Activated T-cell treated with anti-CD3 and anti-CD28 coated beads, Interleukin-2, amount 50 U/mL, for 72 hours (primary cell): ENCODE measurements around the gene SLC9B1. TPM values are rescaled to one million over a fixed set of nuclear protein-coding genes. Genes with fewer than 3 reads are reported as not detected.
"Not testable (repeated sequence)": the region's sequence is repeated elsewhere in the genome, so short reads cannot be mapped to it uniquely, and the experiment has no call there.

Experiments
- ATAC-seq, 2 donors: fragments of 150-1000 bp; cut with Tn5 transposase; replicated peaks in 1 of 2; 2 replicates each; pipeline ENCODE4 v1.10.0; 2021; ENCODE audit warnings: moderate library complexity in 2 of 2, mild to moderate bottlenecking in 1 of 2
- DNase-seq, 2 donors: peaks; one replicate each; pipeline ENCODE4 v3.0.0; 2021 to 2022; ENCODE audit warnings: mixed read lengths in 1 of 2
- H3K27ac Mint-ChIP-seq: one replicate; pipeline ENCODE4 v1.8.0; 2022; ENCODE audit warnings: mild to moderate bottlenecking, moderate library complexity, mixed read lengths
- H3K27me3 Mint-ChIP-seq: one replicate; pipeline ENCODE4 v1.8.0; 2022; ENCODE audit warnings: low read depth, mixed read lengths
- H3K36me3 Mint-ChIP-seq, 2 donors: one replicate each; pipeline ENCODE4 v1.8.0; 2022; ENCODE audit warnings: mixed read lengths in 2 of 2, mild to moderate bottlenecking in 1 of 2; ENCODE audit not compliant: insufficient read depth in 2 of 2
- H3K4me1 Mint-ChIP-seq: one replicate; pipeline ENCODE4 v1.8.0; 2022; ENCODE audit warnings: low read depth, mixed read lengths
- H3K4me3 Mint-ChIP-seq, 2 donors: one replicate each; pipeline ENCODE4 v1.8.0; 2022; ENCODE audit warnings: mild to moderate bottlenecking in 2 of 2, mixed read lengths in 2 of 2, moderate library complexity in 2 of 2
- H3K9me3 Mint-ChIP-seq, 2 donors: one replicate each; pipeline ENCODE4 v1.8.0; 2022; ENCODE audit warnings: mixed read lengths in 2 of 2
- total RNA-seq, 2 donors: library from RNA; stranded (reverse); gene quantifications; one replicate each; pipeline ENCODE4 v1.2.3, GENCODE V29; 2022

Gene SLC9B1
- total RNA-seq, 2 donors from 2014 or later: 2.5 to 3.4 TPM

DNA sequence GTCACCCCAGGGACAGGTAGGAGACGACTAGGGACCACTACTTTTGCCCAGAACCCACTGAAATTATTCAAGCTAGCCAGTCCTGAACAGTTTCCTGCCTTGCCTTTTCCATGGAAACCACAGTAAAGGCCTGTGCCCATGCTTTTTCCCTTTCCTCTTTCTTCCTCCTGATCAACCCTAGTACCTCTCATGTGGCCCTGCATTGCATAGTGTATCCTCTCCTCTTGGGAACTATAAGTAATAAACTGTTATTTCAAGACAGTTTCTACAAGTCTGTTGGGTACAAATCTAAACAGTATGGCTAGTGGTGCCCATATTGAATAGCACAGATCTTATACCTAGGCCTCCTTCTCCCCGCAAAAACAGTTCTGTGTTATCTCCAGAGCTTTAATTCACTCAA is 136.2 kb downstream of the SLC9B1 start:
- no peaks in the 10 kb centered on the region for H3K27me3 Mint-ChIP-seq
- H3K4me3 Mint-ChIP-seq: no peak overlapping the region

GRCh38 chr4:102881343-102881742 is 138.2 kb downstream of the SLC9B1 start:
- peaks cover 9 to 14% of the 10 kb centered on the region in 2 donors for H3K36me3 Mint-ChIP-seq

More for the DNA sequence above, 136.2 kb downstream of the SLC9B1 start:
- Mint-ChIP-seq H3K36me3 (peaks cover 4% of the 10 kb centered on the region in 2 donors), H3K9me3 (peaks cover 0 to 3% of the 10 kb centered on the region in 2 donors), H3K4me1 (peaks cover 18% of the 10 kb centered on the region), H3K27ac (no peak overlapping the region)
- DNase-seq (no peak), ATAC-seq (no peak)

DNA sequence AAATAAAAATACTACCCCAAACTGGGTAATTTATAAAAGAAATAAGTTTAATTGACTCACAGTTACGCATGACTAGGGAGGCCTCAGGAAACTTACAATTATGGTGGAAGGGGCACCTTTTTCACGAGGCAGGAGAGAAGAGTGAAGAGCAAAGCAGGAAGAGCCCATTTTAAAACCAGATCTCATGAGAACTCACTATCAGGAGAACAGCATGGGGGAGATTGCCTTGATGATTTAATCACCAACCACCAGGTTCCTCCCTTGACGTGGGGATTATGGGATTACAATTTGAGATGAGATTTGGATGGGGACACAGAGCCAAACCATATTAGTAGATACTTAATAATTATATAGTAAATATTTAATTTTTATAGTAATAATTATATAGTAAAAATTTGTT is 140.6 kb downstream of the SLC9B1 start:
- Mint-ChIP-seq H3K4me1 (peaks cover 22% of the 10 kb centered on the region), H3K9me3 (peaks cover 2 to 5% of the 10 kb centered on the region in 2 donors), H3K27me3 (no peaks in the 10 kb centered on the region), H3K27ac (no peak overlapping the region), H3K36me3 (peaks cover 13 to 31% of the 10 kb centered on the region in 2 donors), H3K4me3 (no peak overlapping the region)
- DNase-seq (no peak), ATAC-seq (no peak)

More at GRCh38 chr4:102881343-102881742, 138.2 kb downstream of the SLC9B1 start:
- H3K27me3 Mint-ChIP-seq: no peaks in the 10 kb centered on the region
- peaks cover 2 to 3% of the 10 kb centered on the region in 2 donors for H3K9me3 Mint-ChIP-seq
- H3K27ac Mint-ChIP-seq: no peak overlapping the region
- H3K4me1 Mint-ChIP-seq: peaks cover 18% of the 10 kb centered on the region
- H3K4me3 Mint-ChIP-seq: no peak overlapping the region
- DNase-seq (no peak), ATAC-seq (no peak)

DNA sequence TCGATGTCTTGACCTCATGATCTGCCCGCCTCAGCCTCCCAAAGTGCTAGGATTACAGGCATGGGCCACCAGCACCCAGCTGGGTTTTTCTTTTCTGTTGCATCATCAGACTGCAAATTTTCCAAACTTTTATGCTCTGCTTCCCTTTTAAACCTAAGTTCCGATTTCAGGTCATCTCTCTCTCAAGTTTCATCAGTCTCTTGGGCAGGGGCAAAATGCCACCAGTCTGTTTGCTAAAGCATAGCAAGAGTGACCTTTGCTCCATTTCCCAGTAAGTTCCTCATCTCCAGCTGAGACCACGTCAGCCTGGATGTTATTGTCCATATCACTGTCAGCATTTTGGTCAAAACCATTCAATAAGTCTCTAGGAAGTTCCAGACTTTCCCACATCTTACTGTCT is 141.2 kb downstream of the SLC9B1 start:
- H3K27me3 Mint-ChIP-seq, H3K9me3 Mint-ChIP-seq, H3K4me3 Mint-ChIP-seq, ATAC-seq, DNase-seq, H3K27ac Mint-ChIP-seq: not testable (repeated sequence)
- peaks cover 13 to 34% of the 10 kb centered on the region in 2 donors for H3K36me3 Mint-ChIP-seq
- H3K4me1 Mint-ChIP-seq: peaks cover 20% of the 10 kb centered on the region

DNA sequence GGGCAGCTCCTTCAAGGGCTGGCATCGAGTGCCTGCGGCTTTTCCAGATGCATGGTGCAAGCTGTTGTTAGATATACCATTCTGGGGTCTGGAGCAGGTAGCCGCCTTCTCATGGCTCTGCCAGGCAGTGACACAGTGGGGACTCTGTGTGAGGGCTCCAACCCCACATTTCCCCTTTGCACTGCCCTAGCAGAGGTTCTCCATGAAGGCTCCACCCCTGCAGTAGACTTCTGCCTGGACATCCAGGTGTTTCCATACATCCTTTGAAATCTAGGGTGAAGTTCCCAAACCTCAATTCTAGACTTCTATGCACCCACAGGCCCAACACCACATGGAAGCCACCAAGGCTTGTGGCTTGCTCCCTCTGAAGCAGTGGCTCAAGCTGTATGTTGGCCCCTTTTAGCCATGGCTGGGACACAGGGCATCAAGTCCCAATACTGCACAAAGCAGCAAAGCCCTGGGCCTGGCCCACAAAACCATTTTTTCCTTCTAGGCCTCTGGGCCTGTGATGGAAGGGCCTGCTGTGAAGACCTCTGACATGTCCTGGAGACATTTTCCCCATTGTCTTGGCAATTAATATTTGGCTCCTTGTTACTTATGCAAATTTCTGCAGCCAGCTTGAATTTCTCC is 141.9 kb downstream of the SLC9B1 start:
- DNase-seq, ATAC-seq, H3K27me3 Mint-ChIP-seq, H3K4me3 Mint-ChIP-seq, H3K27ac Mint-ChIP-seq, H3K9me3 Mint-ChIP-seq: not testable (repeated sequence)
- Mint-ChIP-seq H3K4me1 (peaks cover 16% of the 10 kb centered on the region), H3K36me3 (peaks cover 16 to 41% of the 10 kb centered on the region in 2 donors)

- H3K36me3 Mint-ChIP-seq: peaks cover 10 to 31% of the 10 kb centered on the region in 2 donors
- DNase-seq (no peak), ATAC-seq (no peak)
- peak overlapping the region; percentile 60 for H3K27ac Mint-ChIP-seq
- H3K4me1 Mint-ChIP-seq: peaks cover 43% of the 10 kb centered on the region
- no peaks in the 10 kb centered on the region for H3K27me3 Mint-ChIP-seq
- H3K9me3 Mint-ChIP-seq: peaks cover 0 to 2% of the 10 kb centered on the region in 2 donors
- H3K4me3 Mint-ChIP-seq: peak overlapping the region; percentile 3 to 55
Measured at GRCh38 chr4:102871772-102872171, 147.7 kb downstream of the SLC9B1 start.

DNA sequence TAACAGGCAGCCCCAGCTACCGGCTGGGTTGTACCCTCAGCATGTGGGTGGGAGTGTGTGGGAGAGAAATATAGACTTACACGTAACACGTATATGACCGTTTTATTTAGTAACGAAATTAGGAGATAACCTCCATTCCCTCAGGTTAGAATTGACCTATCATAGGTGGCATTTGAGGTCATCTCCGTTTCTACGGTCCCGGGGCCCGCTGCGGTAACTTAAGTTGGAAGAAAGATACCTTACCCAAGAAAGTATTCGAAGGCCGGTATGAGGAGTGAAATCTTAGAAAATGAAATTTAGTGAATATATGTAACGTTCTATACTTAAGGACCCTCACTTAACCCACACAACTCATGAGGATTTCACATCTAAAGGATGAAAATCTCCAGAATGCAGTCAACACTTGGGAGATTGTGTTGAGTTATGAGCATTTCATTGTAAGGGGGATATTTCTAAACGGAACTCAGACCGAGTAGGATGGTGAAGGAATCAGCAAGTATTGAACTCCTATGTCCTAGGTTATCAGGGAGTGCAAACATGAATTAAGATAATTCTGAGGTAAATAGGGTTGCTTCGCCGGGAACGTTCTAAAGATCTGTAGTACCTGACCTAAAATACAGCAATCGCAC is 149.8 kb downstream of the SLC9B1 start:
- Mint-ChIP-seq H3K36me3 (peaks cover 5 to 18% of the 10 kb centered on the region in 2 donors), H3K27ac (peak overlapping the region; percentile 96), H3K9me3 (peaks cover 0 to 2% of the 10 kb centered on the region in 2 donors), H3K4me3 (peak overlapping the region; percentile 97 to 99), H3K4me1 (peaks cover 64% of the 10 kb centered on the region), H3K27me3 (no peaks in the 10 kb centered on the region)
- ATAC-seq (peak; percentile 26 to 32), DNase-seq (peak in 1 of 2 donors; percentile 58)

- Mint-ChIP-seq H3K27me3 (no peaks in the 10 kb centered on the region), H3K4me3 (peak within 1 kb of the TSS; percentile 97 to 99), H3K4me1 (peaks cover 66% of the 10 kb centered on the region), H3K9me3 (peaks cover 0 to under 1% of the 10 kb centered on the region in 2 donors), H3K27ac (peak within 1 kb of the TSS; percentile 96), H3K36me3 (peaks cover 4 to 16% of the 10 kb centered on the region in 2 donors)
- peak; percentile 89 to 90 for ATAC-seq
- peak; percentile 95 to 96 for DNase-seq
Measured at GRCh38 chr4:102868781-102869568, 150.5 kb downstream of the SLC9B1 start, which contains the start of gene CISD2. Gene CISD2 (plus strand): TSS chr4:102868992. CDS start chr4:102869085, 93 bp downstream.

DNA sequence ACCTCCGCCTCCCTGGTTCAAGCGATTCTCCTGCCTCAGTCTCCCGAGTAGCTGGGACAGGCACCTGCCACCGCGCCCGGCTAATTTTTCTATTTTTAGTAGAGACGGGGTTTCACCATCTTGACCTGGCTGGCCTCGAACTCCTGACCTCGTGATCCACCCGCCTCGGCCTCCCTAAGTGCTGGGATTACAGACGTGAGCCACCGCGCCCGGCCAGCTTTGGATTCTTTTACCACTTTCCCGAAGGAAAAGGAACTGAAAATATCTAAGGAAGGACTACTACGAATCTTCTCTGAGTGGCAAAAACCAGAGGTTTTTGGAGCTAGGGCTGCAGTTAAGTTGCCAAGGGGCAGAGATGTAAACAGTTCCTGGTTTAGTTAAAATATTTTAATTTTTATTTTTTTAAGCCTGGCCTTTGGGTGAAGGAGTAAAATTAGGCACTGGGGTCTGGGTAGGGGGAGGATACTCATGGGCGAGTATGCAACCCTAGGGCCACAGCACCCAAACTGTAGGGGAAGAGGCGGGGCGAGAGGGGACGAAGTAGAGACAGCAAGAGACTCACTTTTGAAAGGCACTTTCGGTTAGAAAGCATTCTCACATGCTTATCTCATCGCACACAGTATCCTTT is 151.2 kb downstream of the SLC9B1 start:
- Mint-ChIP-seq H3K4me3 (peak overlapping the region; percentile 97 to 99), H3K27ac (peak overlapping the region; percentile 96), H3K27me3 (no peaks in the 10 kb centered on the region), H3K36me3 (peaks cover 4 to 15% of the 10 kb centered on the region in 2 donors), H3K4me1 (peaks cover 63% of the 10 kb centered on the region), H3K9me3 (no peaks in the 10 kb centered on the region)
- ATAC-seq (no peak), DNase-seq (peak; percentile 14 to 29)

- no peak for ATAC-seq
- DNase-seq: no peak
- Mint-ChIP-seq H3K4me3 (peak overlapping the region; percentile 97 to 99), H3K36me3 (peaks cover 1 to 15% of the 10 kb centered on the region in 2 donors), H3K4me1 (peaks cover 63% of the 10 kb centered on the region), H3K27me3 (no peaks in the 10 kb centered on the region), H3K27ac (peak overlapping the region; percentile 96), H3K9me3 (no peaks in the 10 kb centered on the region)
Measured at GRCh38 chr4:102867278-102868152, 152.0 kb downstream of the SLC9B1 start.

GRCh38 chr4:102865327-102865726 is 154.2 kb downstream of the SLC9B1 start:
- Mint-ChIP-seq H3K4me1 (peaks cover 44% of the 10 kb centered on the region), H3K4me3 (peak overlapping the region; percentile 49 to 79), H3K27ac (peak overlapping the region; percentile 68), H3K36me3 (peaks cover 5 to 21% of the 10 kb centered on the region in 2 donors)
- H3K27me3 Mint-ChIP-seq, ATAC-seq, DNase-seq, H3K9me3 Mint-ChIP-seq: not testable (repeated sequence)

- Mint-ChIP-seq H3K27me3 (no peaks in the 10 kb centered on the region), H3K36me3 (peaks cover 15 to 36% of the 10 kb centered on the region in 2 donors), H3K4me3 (no peak overlapping the region), H3K27ac (no peak overlapping the region), H3K9me3 (peaks cover 12 to 13% of the 10 kb centered on the region in 2 donors), H3K4me1 (peaks cover 35% of the 10 kb centered on the region)
- DNase-seq: no peak
- ATAC-seq: no peak
Measured at GRCh38 chr4:102862747-102863146, 156.8 kb downstream of the SLC9B1 start.
